Measurements from ENCODE around the gene BOC.

GRCh38 chr3:113245761-113246161, 34.4 kb downstream of the BOC start:
- TF ChIP-seq EZH2 (IDR thresholded peaks at IDR 0.05; ENCODE audit: insufficient read depth, poor library complexity, severe bottlenecking) (no peak), EZH2phosphoT487 (IDR thresholded peaks at IDR 0.05; ENCODE audit: insufficient read depth, low read depth) (no peak)
